ENCODE results near the gene BAHD1.

The BAHD1 gene

DNA sequence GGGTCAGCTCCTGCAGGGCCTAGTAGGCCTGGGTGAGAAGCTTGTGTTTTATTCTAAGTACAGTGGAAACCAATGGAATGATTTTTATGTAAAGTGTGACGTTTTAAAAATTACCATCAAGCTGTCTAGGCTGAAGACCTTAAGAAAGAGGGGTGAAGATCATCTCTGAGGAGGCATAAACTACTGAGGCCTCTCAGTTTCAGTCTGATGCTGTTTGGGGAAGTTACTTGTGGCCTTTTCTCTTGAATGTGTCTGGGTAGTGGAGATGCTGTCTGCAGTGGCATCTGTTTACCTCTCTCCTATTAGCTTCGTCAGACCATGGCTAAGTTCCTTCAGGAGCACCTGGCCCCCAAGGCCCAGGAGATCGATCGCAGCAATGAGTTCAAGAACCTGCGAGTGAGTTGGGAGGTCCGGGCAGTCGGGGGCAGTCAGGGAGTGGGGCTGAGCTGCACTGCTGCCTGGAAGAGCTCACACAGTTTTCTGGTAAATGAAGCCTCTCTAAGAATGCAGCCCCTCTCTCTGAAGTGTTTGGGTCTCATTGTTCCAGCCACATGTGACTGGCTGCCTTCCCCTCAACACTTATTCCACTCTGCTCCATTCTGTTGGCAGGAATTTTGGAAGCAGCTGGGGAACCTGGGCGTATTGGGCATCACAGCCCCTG is 33.3 kb upstream of the BAHD1 start:
- Histone ChIP-seq H3K4me3 (replicated peaks; ENCODE audit: insufficient read depth, low read length) (no peak overlapping the region), H3K27me3 (ENCODE audit: insufficient read depth, poor library complexity, severe bottlenecking) (no peaks in the 10 kb centered on the region), H3K27ac (replicated peaks) (no peak overlapping the region)
- TF ChIP-seq, protein P1, sequence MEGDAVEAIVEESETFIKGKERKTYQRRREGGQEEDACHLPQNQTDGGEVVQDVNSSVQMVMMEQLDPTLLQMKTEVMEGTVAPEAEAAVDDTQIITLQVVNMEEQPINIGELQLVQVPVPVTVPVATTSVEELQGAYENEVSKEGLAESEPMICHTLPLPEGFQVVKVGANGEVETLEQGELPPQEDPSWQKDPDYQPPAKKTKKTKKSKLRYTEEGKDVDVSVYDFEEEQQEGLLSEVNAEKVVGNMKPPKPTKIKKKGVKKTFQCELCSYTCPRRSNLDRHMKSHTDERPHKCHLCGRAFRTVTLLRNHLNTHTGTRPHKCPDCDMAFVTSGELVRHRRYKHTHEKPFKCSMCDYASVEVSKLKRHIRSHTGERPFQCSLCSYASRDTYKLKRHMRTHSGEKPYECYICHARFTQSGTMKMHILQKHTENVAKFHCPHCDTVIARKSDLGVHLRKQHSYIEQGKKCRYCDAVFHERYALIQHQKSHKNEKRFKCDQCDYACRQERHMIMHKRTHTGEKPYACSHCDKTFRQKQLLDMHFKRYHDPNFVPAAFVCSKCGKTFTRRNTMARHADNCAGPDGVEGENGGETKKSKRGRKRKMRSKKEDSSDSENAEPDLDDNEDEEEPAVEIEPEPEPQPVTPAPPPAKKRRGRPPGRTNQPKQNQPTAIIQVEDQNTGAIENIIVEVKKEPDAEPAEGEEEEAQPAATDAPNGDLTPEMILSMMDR (IDR thresholded peaks at IDR 0.05; ENCODE audit: insufficient read depth, low read length), result no peak
- TF ChIP-seq SPI1 (IDR thresholded peaks at IDR 0.05; ENCODE audit: borderline replicate concordance, low read depth) (no peak), REST (IDR thresholded peaks at IDR 0.05; ENCODE audit: insufficient replicate concordance, low read depth) (no peak)
- DNase-seq (ENCODE audit: low read depth in 1 of 2, low spot score in 1 of 2), result no peak

DNA sequence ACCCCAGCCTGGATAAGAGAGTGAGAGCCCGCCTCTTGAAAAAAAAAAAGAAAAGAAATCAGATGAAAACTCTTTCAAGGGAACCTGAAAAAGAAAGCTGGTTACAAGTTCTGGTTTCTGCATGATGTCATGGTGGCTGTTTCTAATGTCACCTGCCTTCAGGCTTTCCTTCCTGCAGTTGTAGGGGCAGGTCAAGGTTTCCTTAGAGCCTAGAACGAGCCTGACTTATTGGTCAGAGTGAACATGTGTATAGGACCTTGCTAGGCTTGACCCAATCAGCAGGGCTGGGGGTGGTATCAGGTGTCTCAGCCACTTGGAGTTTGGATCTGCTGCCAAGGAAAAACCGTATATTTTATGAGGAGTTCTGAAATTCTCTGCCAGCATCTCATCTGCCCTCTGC is 31.4 kb upstream of the BAHD1 start:
- Histone ChIP-seq H3K4me3 (replicated peaks; ENCODE audit: insufficient read depth, low read length) (no peak overlapping the region), H3K27ac (replicated peaks) (no peak overlapping the region), H3K27me3 (ENCODE audit: insufficient read depth, poor library complexity, severe bottlenecking) (no peaks in the 10 kb centered on the region)
- no peak for DNase-seq (ENCODE audit: low read depth in 1 of 2, low spot score in 1 of 2)
- TF ChIP-seq POLR2AphosphoS5 (IDR thresholded peaks at IDR 0.05; ENCODE audit: low read depth), result no peak
- TF ChIP-seq SPI1 (IDR thresholded peaks at IDR 0.05; ENCODE audit: borderline replicate concordance, low read depth), result no peak
- TF ChIP-seq, protein P1 (IDR thresholded peaks at IDR 0.05; ENCODE audit: insufficient read depth, low read length), result no peak
- TF ChIP-seq GABPA (IDR thresholded peaks at IDR 0.05; ENCODE audit: low read depth), result no peak
- no peak for TF ChIP-seq REST (IDR thresholded peaks at IDR 0.05; ENCODE audit: insufficient replicate concordance, low read depth)

DNA sequence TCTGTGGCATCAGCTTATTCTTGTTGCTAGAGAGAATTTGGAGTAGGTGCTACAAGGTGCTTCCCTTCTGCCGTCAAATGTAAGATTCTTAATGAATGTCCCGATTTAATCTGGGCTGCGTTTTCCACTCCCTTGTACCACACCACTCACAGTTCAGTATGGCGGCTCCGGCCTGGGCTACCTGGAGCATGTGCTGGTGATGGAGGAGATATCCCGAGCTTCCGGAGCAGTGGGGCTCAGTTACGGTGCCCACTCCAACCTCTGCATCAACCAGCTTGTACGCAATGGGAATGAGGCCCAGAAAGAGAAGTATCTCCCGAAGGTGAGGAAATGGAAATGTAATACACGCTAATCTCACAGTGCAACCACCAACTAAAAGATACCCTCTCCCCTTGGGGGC is 30.3 kb upstream of the BAHD1 start:
- Histone ChIP-seq H3K27ac (replicated peaks) (no peak overlapping the region), H3K4me3 (replicated peaks; ENCODE audit: insufficient read depth, low read length) (no peak overlapping the region), H3K27me3 (ENCODE audit: insufficient read depth, poor library complexity, severe bottlenecking) (no peaks in the 10 kb centered on the region)
- DNase-seq (ENCODE audit: low read depth in 1 of 2, low spot score in 1 of 2), result no peak
- TF ChIP-seq GABPA (IDR thresholded peaks at IDR 0.05; ENCODE audit: low read depth), result no peak
- no peak for TF ChIP-seq SPI1 (IDR thresholded peaks at IDR 0.05; ENCODE audit: borderline replicate concordance, low read depth)

DNA sequence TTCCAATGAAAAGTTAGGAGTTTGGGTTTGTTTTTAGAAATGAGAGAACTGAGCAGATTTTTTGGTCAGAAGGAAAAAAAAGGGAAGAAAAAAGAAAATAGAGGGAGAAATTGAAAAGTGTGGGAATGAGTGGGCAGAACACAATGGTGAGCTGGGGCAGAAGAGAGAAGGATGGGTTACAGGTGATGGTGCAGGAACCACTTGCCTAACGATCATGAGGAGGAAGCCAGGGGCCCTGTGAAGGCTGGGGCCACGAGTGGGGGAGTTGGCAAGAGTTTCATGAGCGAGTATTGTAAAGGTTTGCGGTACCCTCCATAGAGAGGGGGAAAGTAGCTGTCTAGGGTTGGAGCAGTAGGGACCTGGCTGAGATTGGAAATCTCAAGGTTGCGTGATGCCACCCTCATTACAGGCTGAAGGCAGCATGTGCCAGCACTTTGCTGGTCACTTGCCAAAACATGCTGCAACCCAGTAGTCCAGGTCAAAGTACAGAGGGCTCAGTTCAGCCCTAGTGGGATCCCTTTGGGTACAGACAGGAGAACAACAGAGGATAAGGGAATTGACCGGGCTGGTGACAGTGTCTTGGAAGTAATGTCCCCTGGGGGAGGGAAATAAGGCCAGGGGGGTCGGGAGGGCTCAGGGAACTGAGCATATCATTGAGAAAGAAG is 28.5 kb upstream of the BAHD1 start:
- TF ChIP-seq GABPA (IDR thresholded peaks at IDR 0.05; ENCODE audit: low read depth), result no peak
- TF ChIP-seq POLR2AphosphoS5 (IDR thresholded peaks at IDR 0.05; ENCODE audit: low read depth), result no peak
- TF ChIP-seq, protein P1 (IDR thresholded peaks at IDR 0.05; ENCODE audit: insufficient read depth, low read length), result no peak
- no peak for TF ChIP-seq REST (IDR thresholded peaks at IDR 0.05; ENCODE audit: insufficient replicate concordance, low read depth)
- no peak for TF ChIP-seq SPI1 (IDR thresholded peaks at IDR 0.05; ENCODE audit: borderline replicate concordance, low read depth)
- no peaks in the 10 kb centered on the region for H3K27me3 ChIP-seq (ENCODE audit: insufficient read depth, poor library complexity, severe bottlenecking)
- no peak for DNase-seq (ENCODE audit: low read depth in 1 of 2, low spot score in 1 of 2)
- no peak overlapping the region for H3K4me3 ChIP-seq (replicated peaks; ENCODE audit: insufficient read depth, low read length)
- H3K27ac ChIP-seq (replicated peaks), result no peak overlapping the region
